Skeletal muscle satellite cell (primary cell): ENCODE data around the gene FADS6.

Experiments used
- H3K27me3 ChIP-seq: 2 replicates; pipeline ENCODE4 v1.7.0; 2013; ENCODE audit warnings: low read length; ENCODE audit not compliant: control insufficient read depth, insufficient read depth
- H3K36me3 ChIP-seq: 2 replicates; pipeline ENCODE4 v1.7.0; 2013; ENCODE audit warnings: mild to moderate bottlenecking, control low read depth, low read length; ENCODE audit not compliant: insufficient read depth
- H3K4me1 ChIP-seq: 2 replicates; pipeline ENCODE4 v1.7.0; 2013; ENCODE audit warnings: low read length; ENCODE audit not compliant: control insufficient read depth, insufficient read depth
- H3K4me2 ChIP-seq: 2 replicates; pipeline ENCODE4 v1.7.0; 2013; ENCODE audit warnings: mild to moderate bottlenecking, low read length
- H3K4me3 ChIP-seq: 2 replicates; pipeline ENCODE4 v1.7.0; 2013; ENCODE audit warnings: low read length
- H3K9ac ChIP-seq: 2 replicates; pipeline ENCODE4 v1.7.0; 2013; ENCODE audit warnings: mild to moderate bottlenecking, low read depth, low read length, moderate library complexity
- H3K9me3 ChIP-seq: replicated peaks from 2 replicates; pipeline ENCODE4 v1.7.0; 2013; ENCODE audit warnings: mild to moderate bottlenecking, control low read depth, low read length

The FADS6 gene

GRCh38 chr17:74854792-74855191 is 38.6 kb downstream of the FADS6 start:
- H3K36me3 ChIP-seq = no peaks in the 10 kb centered on the region
- H3K4me3 ChIP-seq = no peak overlapping the region
- H3K4me1 ChIP-seq = no peaks in the 10 kb centered on the region
- no peak overlapping the region for H3K9ac ChIP-seq
- no peak overlapping the region for H3K4me2 ChIP-seq
- H3K9me3 ChIP-seq = no peaks in the 10 kb centered on the region
- peaks cover 82% of the 10 kb centered on the region for H3K27me3 ChIP-seq

GRCh38 chr17:74853669-74854068 is 39.8 kb downstream of the FADS6 start:
- no peak overlapping the region for H3K4me3 ChIP-seq
- H3K9ac ChIP-seq = no peak overlapping the region
- H3K4me1 ChIP-seq = no peaks in the 10 kb centered on the region
- peaks cover 74% of the 10 kb centered on the region for H3K27me3 ChIP-seq
- H3K36me3 ChIP-seq = no peaks in the 10 kb centered on the region
- no peaks in the 10 kb centered on the region for H3K9me3 ChIP-seq
- H3K4me2 ChIP-seq = no peak overlapping the region

GRCh38 chr17:74853048-74853397 is 40.4 kb downstream of the FADS6 start:
- no peaks in the 10 kb centered on the region for H3K4me1 ChIP-seq
- H3K9ac ChIP-seq = no peak overlapping the region
- no peak overlapping the region for H3K4me2 ChIP-seq
- H3K9me3 ChIP-seq = no peaks in the 10 kb centered on the region
- no peak overlapping the region for H3K4me3 ChIP-seq
- H3K27me3 ChIP-seq = peaks cover 71% of the 10 kb centered on the region
- H3K36me3 ChIP-seq = no peaks in the 10 kb centered on the region

DNA sequence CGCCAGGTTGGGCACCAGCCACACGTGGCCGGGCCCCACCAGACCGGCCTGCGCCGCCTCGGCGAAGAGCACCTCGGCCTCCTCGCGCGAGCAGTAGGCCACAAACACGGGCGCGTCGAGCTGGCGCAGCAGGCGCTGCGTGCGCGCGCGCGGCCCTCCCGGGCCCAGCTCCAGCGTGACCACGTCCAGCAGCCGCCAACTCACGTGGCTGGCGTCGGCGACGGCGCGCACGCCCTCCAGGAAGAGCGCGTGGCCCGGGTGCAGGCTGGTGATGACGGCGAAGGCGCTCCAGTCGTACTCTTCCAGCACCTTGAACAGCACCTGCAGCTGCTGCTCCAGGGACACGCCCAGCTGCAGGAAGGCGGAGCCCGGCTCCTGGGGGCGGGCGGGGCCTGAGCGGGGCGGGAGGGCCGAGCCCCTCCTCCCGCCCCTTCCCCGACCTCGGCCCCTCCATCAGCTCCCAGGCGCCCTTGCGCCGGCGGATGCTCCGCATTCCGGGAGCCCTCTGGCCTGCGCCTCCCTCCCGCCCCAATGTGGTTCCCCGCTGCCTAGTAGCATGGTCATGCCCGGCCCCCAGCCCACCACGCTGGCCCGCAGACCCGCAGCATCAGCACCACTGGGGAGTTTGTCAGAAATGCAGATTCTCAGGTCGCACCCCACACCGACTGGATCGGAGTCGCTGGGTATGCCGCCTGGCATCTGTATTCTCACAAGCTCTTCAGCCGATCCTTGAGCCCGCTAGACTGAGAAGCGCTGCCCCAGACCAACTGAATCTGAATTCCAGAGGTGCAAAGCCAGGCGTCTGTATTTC is 41.0 kb downstream of the FADS6 start:
- H3K36me3 ChIP-seq = no peaks in the 10 kb centered on the region
- no peaks in the 10 kb centered on the region for H3K4me1 ChIP-seq
- H3K9me3 ChIP-seq = no peaks in the 10 kb centered on the region
- H3K4me3 ChIP-seq = no peak overlapping the region
- H3K27me3 ChIP-seq = peaks cover 65% of the 10 kb centered on the region
- no peak overlapping the region for H3K4me2 ChIP-seq
- H3K9ac ChIP-seq = no peak overlapping the region

- Histone ChIP-seq H3K36me3 (no peaks in the 10 kb centered on the region), H3K4me3 (no peak overlapping the region), H3K9ac (no peak overlapping the region), H3K27me3 (peaks cover 58% of the 10 kb centered on the region), H3K4me1 (no peaks in the 10 kb centered on the region), H3K9me3 (no peaks in the 10 kb centered on the region), H3K4me2 (no peak overlapping the region)
Observed at GRCh38 chr17:74851612-74852236, 41.7 kb downstream of the FADS6 start.

DNA sequence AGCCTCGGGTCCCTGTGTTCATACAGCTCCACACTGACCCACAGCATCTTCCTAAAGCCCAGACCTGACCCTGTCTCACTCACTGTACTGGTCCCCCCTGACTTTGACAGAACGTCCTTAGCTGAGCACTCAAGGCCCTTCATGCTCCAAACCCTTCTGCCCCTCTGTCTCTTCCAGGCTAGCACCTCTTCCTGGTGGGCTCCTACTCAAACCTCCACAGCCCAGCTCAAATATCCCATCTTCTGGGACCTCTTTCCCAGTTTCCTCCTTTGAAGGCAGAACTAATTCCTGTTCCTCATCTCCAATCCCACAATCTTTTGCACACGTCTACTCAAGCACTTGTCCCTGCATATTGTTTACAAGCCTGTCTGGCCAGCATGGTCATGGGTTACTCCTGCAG is 42.5 kb downstream of the FADS6 start:
- Histone ChIP-seq H3K36me3 (no peaks in the 10 kb centered on the region), H3K27me3 (peaks cover 58% of the 10 kb centered on the region), H3K9ac (no peak overlapping the region), H3K9me3 (no peaks in the 10 kb centered on the region), H3K4me1 (no peaks in the 10 kb centered on the region), H3K4me2 (no peak overlapping the region), H3K4me3 (no peak overlapping the region)

- Histone ChIP-seq H3K4me3 (no peak overlapping the region), H3K9ac (no peak overlapping the region), H3K27me3 (peaks cover 52% of the 10 kb centered on the region), H3K9me3 (no peaks in the 10 kb centered on the region), H3K4me2 (no peak overlapping the region), H3K36me3 (no peaks in the 10 kb centered on the region), H3K4me1 (no peaks in the 10 kb centered on the region)
Observed at GRCh38 chr17:74850310-74850709, 43.1 kb downstream of the FADS6 start.

- H3K4me2 ChIP-seq = no peak overlapping the region
- no peaks in the 10 kb centered on the region for H3K9me3 ChIP-seq
- no peak overlapping the region for H3K4me3 ChIP-seq
- peaks cover 37% of the 10 kb centered on the region for H3K27me3 ChIP-seq
- no peaks in the 10 kb centered on the region for H3K36me3 ChIP-seq
- no peak overlapping the region for H3K9ac ChIP-seq
- H3K4me1 ChIP-seq = no peaks in the 10 kb centered on the region
Observed at GRCh38 chr17:74848656-74849399, 44.6 kb downstream of the FADS6 start.

GRCh38 chr17:74846621-74847020 is 46.8 kb downstream of the FADS6 start:
- Histone ChIP-seq H3K4me1 (peaks cover 7% of the 10 kb centered on the region), H3K9ac (no peak overlapping the region), H3K36me3 (no peaks in the 10 kb centered on the region), H3K4me3 (no peak overlapping the region), H3K4me2 (no peak overlapping the region), H3K27me3 (peaks cover 17% of the 10 kb centered on the region), H3K9me3 (no peaks in the 10 kb centered on the region)

- Histone ChIP-seq H3K4me2 (peak overlapping the region; percentile 92), H3K9ac (no peak overlapping the region), H3K36me3 (no peaks in the 10 kb centered on the region), H3K4me1 (peaks cover 15% of the 10 kb centered on the region), H3K4me3 (no peak overlapping the region), H3K9me3 (no peaks in the 10 kb centered on the region), H3K27me3 (peaks cover 5% of the 10 kb centered on the region)
Observed at GRCh38 chr17:74843352-74843627, 50.1 kb downstream of the FADS6 start.

DNA sequence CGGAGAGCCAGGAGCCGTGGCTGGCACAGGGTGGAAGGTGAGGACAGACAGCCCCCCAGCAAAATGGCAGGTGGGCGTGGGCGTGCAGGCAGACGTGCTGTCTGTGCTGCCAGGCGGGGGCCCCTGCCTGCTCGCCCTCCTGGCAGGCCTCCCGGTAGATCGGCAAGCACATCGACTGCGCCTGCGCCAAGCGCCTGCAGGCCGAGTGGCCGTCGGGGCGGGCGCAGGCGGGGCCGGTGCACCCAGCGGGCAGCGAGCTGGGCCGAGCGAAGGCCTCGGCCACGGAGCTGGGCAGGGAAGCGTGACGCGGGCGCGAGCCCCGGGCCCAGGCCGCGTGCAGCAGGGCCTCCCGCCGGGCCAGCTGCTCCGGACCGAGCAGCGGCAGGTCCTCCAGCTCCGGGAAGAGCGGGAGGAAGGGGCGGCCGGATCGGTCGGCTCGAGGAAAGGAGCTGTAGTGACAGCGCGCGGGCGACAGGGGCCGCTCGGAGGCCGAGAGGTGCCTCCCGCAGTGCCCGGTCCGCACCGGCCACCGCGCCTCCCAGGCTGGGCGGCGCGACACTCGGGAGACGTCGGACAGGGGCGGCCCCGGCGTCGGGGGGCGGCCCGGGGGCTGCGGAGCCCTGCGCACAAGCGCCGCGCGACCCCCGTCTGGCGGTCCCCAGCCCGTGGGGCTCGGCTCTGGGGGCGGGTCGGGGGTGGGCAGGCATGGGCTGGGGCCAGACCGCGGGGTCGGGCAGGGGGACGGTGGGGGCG is 50.7 kb downstream of the FADS6 start:
- H3K4me1 ChIP-seq = peaks cover 15% of the 10 kb centered on the region
- H3K9me3 ChIP-seq = no peaks in the 10 kb centered on the region
- no peaks in the 10 kb centered on the region for H3K36me3 ChIP-seq
- peak overlapping the region; percentile 56 for H3K9ac ChIP-seq
- peak overlapping the region; percentile 92 for H3K4me2 ChIP-seq
- H3K4me3 ChIP-seq = peak overlapping the region; percentile 75
- H3K27me3 ChIP-seq = peaks cover 5% of the 10 kb centered on the region
